Trophoblast cell (in vitro differentiated cells and primary cell): ENCODE results near the gene SRA1.

ENCODE experiments used
- DNase-seq, 2 donors: peaks; one replicate each; pipeline ENCODE4 v3.0.0-alpha.2; 2016
- H2AFZ ChIP-seq: 2 replicates; pipeline ENCODE4 v1.6.1; 2013; ENCODE audit warnings: low read length, moderate library complexity, mild to moderate bottlenecking; ENCODE audit not compliant: insufficient read depth, poor library complexity
- H2AK5ac ChIP-seq: 2 replicates; pipeline ENCODE4 v1.6.1; 2013; ENCODE audit warnings: mild to moderate bottlenecking, low read length
- H2BK120ac ChIP-seq: 2 replicates; pipeline ENCODE4 v1.6.1; 2013; ENCODE audit warnings: low read length, mild to moderate bottlenecking, moderate library complexity; ENCODE audit not compliant: insufficient read depth, poor library complexity
- H2BK12ac ChIP-seq: 2 replicates; pipeline ENCODE4 v1.6.1; 2013; ENCODE audit warnings: mild to moderate bottlenecking, low read length, moderate library complexity
- H2BK5ac ChIP-seq: 2 replicates; pipeline ENCODE4 v1.6.1; 2013; ENCODE audit warnings: low read length, low read depth, moderate library complexity, mild to moderate bottlenecking; ENCODE audit not compliant: poor library complexity
- H3K14ac ChIP-seq: 2 replicates; pipeline ENCODE4 v1.6.1; 2013; ENCODE audit warnings: mild to moderate bottlenecking, low read length
- H3K18ac ChIP-seq: 2 replicates; pipeline ENCODE4 v1.6.1; 2013; ENCODE audit warnings: mild to moderate bottlenecking, low read length
- H3K23ac ChIP-seq: 2 replicates; pipeline ENCODE4 v1.6.1; 2013; ENCODE audit warnings: low read length
- H3K27ac ChIP-seq: 2 replicates; pipeline ENCODE4 v1.5.1; 2013; ENCODE audit warnings: low read depth, mild to moderate bottlenecking, inconsistent platforms, low read length, moderate library complexity
- H3K27me3 ChIP-seq: 2 replicates; pipeline ENCODE4 v1.6.1; 2013; ENCODE audit warnings: inconsistent platforms, mild to moderate bottlenecking, low read length, moderate library complexity; ENCODE audit not compliant: insufficient read depth
- H3K36me3 ChIP-seq, 2 experiments: 1 replicate in 1 of 2; 2 replicates in 1 of 2; pipeline ENCODE4 v1.6.1; 2013; ENCODE audit warnings: low read length in 2 of 2, mild to moderate bottlenecking in 2 of 2, moderate library complexity in 1 of 2; ENCODE audit not compliant: insufficient read depth in 2 of 2, control insufficient read depth in 1 of 2
- H3K4ac ChIP-seq: 2 replicates; pipeline ENCODE4 v1.6.1; 2013; ENCODE audit warnings: low read depth, mild to moderate bottlenecking, low read length, moderate library complexity
- H3K4me1 ChIP-seq, 2 experiments: 1 replicate in 1 of 2; 2 replicates in 1 of 2; pipeline ENCODE4 v1.6.1; 2013; ENCODE audit warnings: low read length in 2 of 2, mild to moderate bottlenecking in 2 of 2, moderate library complexity in 1 of 2; ENCODE audit not compliant: insufficient read depth in 2 of 2, control insufficient read depth in 1 of 2
- H3K4me2 ChIP-seq: 2 replicates; pipeline ENCODE4 v1.6.1; 2013; ENCODE audit warnings: inconsistent platforms, mild to moderate bottlenecking, low read length, moderate library complexity
- H3K4me3 ChIP-seq: 2 replicates; pipeline ENCODE4 v1.5.1; 2013; ENCODE audit warnings: mild to moderate bottlenecking, low read depth, low read length, inconsistent platforms
- H3K79me1 ChIP-seq: one replicate; pipeline ENCODE4 v1.6.1; 2013; ENCODE audit warnings: low read length
- H3K79me2 ChIP-seq: 2 replicates; pipeline ENCODE4 v1.6.1; 2013; ENCODE audit warnings: low read length, mild to moderate bottlenecking; ENCODE audit not compliant: control insufficient read depth, insufficient read depth, poor library complexity
- H3K9ac ChIP-seq: 2 replicates; pipeline ENCODE4 v1.6.1; 2013; ENCODE audit warnings: mild to moderate bottlenecking, low read length
- H3K9me3 ChIP-seq: 2 replicates; pipeline ENCODE4 v1.6.1; 2013; ENCODE audit warnings: low read depth, mild to moderate bottlenecking, control low read depth, inconsistent platforms, low read length; ENCODE audit not compliant: insufficient read depth
- H4K12ac ChIP-seq: 2 replicates; pipeline ENCODE4 v1.6.1; 2013; ENCODE audit warnings: low read depth, mild to moderate bottlenecking, low read length, moderate library complexity
- H4K8ac ChIP-seq: 2 replicates; pipeline ENCODE4 v1.6.1; 2013; ENCODE audit warnings: low read depth, mild to moderate bottlenecking, low read length, moderate library complexity
- H4K91ac ChIP-seq: one replicate; pipeline ENCODE4 v1.6.1; 2013; ENCODE audit warnings: low read depth, mild to moderate bottlenecking, low read length, moderate library complexity
- WGBS: extraction: QIAGEN DNeasy Blood & Tissue Kit; methylation state at CpG from one replicate; pipeline ENCODE4 v1.1.7; 2013; ENCODE audit warnings: missing lambda C conversion rate; ENCODE audit not compliant: insufficient read length, insufficient coverage; ENCODE audit errors: extremely low coverage; 5-methylcytosine and 5-hydroxymethylcytosine counted together

Gene SRA1

GRCh38 chr5:140565780-140566095 lies 8.5 kb upstream of the SRA1 start:
- H3K9me3 ChIP-seq = no peaks in the 10 kb centered on the region
- peak overlapping the region; percentile 85 for H3K4me2 ChIP-seq
- peaks cover 10% of the 10 kb centered on the region for H3K79me2 ChIP-seq
- no peak overlapping the region for H4K8ac ChIP-seq
- H3K27me3 ChIP-seq = no peaks in the 10 kb centered on the region
- H2AFZ ChIP-seq = no peak overlapping the region
- DNase-seq = peak in 1 of 2 donors; percentile 33
- WGBS = no CpG with 5 or more reads among the region's 4 CpGs
- no peak overlapping the region for H3K23ac ChIP-seq
- H2BK12ac ChIP-seq = no peak overlapping the region
- no peak overlapping the region for H2AK5ac ChIP-seq
- no peak overlapping the region for H3K4ac ChIP-seq
- no peak overlapping the region for H2BK120ac ChIP-seq
- H3K36me3 ChIP-seq = peaks cover 25 to 27% of the 10 kb centered on the region in 2 experiments
- H3K4me1 ChIP-seq = peaks cover 7 to 28% of the 10 kb centered on the region in 2 experiments
- no peak overlapping the region for H3K9ac ChIP-seq
- H2BK5ac ChIP-seq = no peak overlapping the region
- no peak overlapping the region for H3K27ac ChIP-seq
- H3K4me3 ChIP-seq = no peak overlapping the region
- H3K18ac ChIP-seq = no peak overlapping the region
- peaks cover 11% of the 10 kb centered on the region for H3K79me1 ChIP-seq
- H3K14ac ChIP-seq = no peak overlapping the region
- H4K91ac ChIP-seq = no peak overlapping the region
- no peak overlapping the region for H4K12ac ChIP-seq

DNA sequence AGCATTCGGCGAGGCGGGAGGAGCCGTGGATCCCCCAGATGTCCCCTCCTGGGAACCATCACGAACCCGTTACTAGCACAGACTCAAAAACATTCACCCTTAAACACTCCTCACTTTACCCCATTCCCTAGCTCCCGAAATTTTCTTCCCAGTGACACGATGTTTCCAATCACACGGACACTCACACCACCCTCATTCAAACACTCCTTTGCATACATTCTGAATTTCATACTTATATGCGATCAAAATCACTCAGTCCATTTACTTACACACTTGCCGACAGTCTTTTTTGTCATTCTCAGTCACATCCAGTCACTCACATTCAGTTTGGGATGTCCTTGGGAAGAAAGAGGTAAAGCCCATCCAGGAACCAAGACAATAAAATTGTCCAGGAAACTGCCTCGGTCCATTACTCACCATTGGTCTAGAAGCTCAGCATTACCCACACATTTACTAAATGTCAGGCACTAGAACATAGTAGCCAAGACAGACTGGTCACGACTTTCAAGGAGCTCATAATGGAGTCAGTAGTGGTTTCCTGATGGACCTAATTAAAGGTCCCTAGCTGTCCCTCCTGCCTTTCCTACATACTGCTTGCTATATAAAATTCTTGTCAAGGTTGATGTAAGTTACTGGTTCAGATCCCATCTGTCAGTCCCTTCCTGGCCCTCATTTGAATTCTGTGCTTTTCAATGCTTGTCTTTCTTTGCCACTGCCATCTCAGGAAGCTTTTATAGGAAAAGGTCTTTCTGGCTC lies 7.9 kb upstream of the SRA1 start:
- DNase-seq = peak in 1 of 2 donors; percentile 20
- H2AFZ ChIP-seq = peak overlapping the region; percentile 93
- no peak overlapping the region for H2BK12ac ChIP-seq
- H4K8ac ChIP-seq = peak overlapping the region; percentile 94
- H3K27me3 ChIP-seq = no peaks in the 10 kb centered on the region
- H3K4me3 ChIP-seq = peak overlapping the region; percentile 88
- H3K9ac ChIP-seq = peak overlapping the region; percentile 93
- H4K12ac ChIP-seq = peak overlapping the region; percentile 97
- no CpG with 5 or more reads among the region's 13 CpGs for WGBS
- peaks cover 10% of the 10 kb centered on the region for H3K79me2 ChIP-seq
- H3K4ac ChIP-seq = peak overlapping the region; percentile 48
- peak overlapping the region; percentile 59 for H2BK120ac ChIP-seq
- H3K14ac ChIP-seq = peak overlapping the region; percentile 76
- H3K18ac ChIP-seq = peak overlapping the region; percentile 84
- peak overlapping the region; percentile 85 for H3K4me2 ChIP-seq
- H3K79me1 ChIP-seq = peaks cover 11% of the 10 kb centered on the region
- H3K27ac ChIP-seq = no peak overlapping the region
- H3K23ac ChIP-seq = no peak overlapping the region
- peak overlapping the region; percentile 51 for H2AK5ac ChIP-seq
- no peaks in the 10 kb centered on the region for H3K9me3 ChIP-seq
- peaks cover 29 to 32% of the 10 kb centered on the region in 2 experiments for H3K36me3 ChIP-seq
- H4K91ac ChIP-seq = peak overlapping the region; percentile 92
- H3K4me1 ChIP-seq = peaks cover 7 to 28% of the 10 kb centered on the region in 2 experiments
- no peak overlapping the region for H2BK5ac ChIP-seq

- Histone ChIP-seq H3K79me2 (peaks cover 10% of the 10 kb centered on the region), H3K4me3 (peak within 1 kb of the TSS; percentile 88), H3K9ac (peak within 1 kb of the TSS; percentile 93), H3K9me3 (no peaks in the 10 kb centered on the region), H2BK5ac (peak within 1 kb of the TSS; percentile 74), H3K79me1 (peaks cover 11% of the 10 kb centered on the region), H2AFZ (peak within 1 kb of the TSS; percentile 93), H3K4me2 (peak within 1 kb of the TSS; percentile 85), H3K23ac (no peak within 1 kb of the TSS), H2AK5ac (peak within 1 kb of the TSS; percentile 51), H3K27me3 (no peaks in the 10 kb centered on the region), H3K18ac (peak within 1 kb of the TSS; percentile 85), H4K8ac (peak within 1 kb of the TSS; percentile 94), H2BK12ac (no peak within 1 kb of the TSS), H4K12ac (peak within 1 kb of the TSS; percentile 97), H2BK120ac (peak within 1 kb of the TSS; percentile 67), H3K4ac (peak within 1 kb of the TSS; percentile 67), H3K4me1 (peaks cover 7 to 28% of the 10 kb centered on the region in 2 experiments), H3K36me3 (peaks cover 30 to 31% of the 10 kb centered on the region in 2 experiments), H3K27ac (peak within 1 kb of the TSS; percentile 61), H4K91ac (peak within 1 kb of the TSS; percentile 92), H3K14ac (peak within 1 kb of the TSS; percentile 89)
- DNase-seq = peak; percentile 98 to 99
- WGBS = no CpG with 5 or more reads among the region's 74 CpGs
Measured at GRCh38 chr5:140564196-140565023, 7.1 kb upstream of the SRA1 start, which contains the start of the genes APBB3 and SLC35A4. TSS of gene APBB3 (minus strand) at chr5:140564598. CDS start at chr5:140564245, 353 bp downstream. TSS of gene SLC35A4 (plus strand) at chr5:140564828. CDS start at chr5:140567170, 2,342 bp downstream.

DNA sequence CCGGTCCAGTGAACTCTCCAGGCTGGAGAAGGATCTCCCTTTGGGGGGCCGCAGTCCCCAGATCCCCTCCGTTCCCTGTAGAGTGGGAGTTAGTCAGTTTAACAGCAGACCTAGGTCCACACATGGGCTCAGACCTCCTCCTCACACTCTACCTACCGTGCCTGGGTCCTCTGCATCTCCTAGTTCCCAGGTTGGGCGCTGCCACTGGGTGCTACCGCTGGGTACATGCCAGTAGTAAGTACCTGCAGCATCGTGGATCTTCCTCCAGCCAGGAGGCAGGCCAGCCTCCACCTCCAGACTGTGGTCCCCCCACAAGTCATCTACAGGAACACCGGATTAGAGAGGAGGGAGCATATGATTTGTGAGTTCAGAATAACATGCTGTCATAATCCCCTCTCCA lies 6.3 kb upstream of the SRA1 start:
- DNase-seq = no peak
- Histone ChIP-seq H4K91ac (peak overlapping the region; percentile 83), H4K8ac (peak overlapping the region; percentile 94), H4K12ac (peak overlapping the region; percentile 25), H3K4ac (no peak overlapping the region), H3K9me3 (no peaks in the 10 kb centered on the region), H2BK12ac (no peak overlapping the region), H3K4me3 (peak overlapping the region; percentile 13), H3K79me2 (peaks cover 10% of the 10 kb centered on the region), H3K27me3 (no peaks in the 10 kb centered on the region), H3K9ac (peak overlapping the region; percentile 20), H2AK5ac (peak overlapping the region; percentile 24), H3K14ac (peak overlapping the region; percentile 89), H3K4me2 (peak overlapping the region; percentile 85), H3K18ac (peak overlapping the region; percentile 16), H3K27ac (no peak overlapping the region), H3K36me3 (peaks cover 30 to 31% of the 10 kb centered on the region in 2 experiments), H2BK120ac (no peak overlapping the region), H2BK5ac (no peak overlapping the region), H3K23ac (no peak overlapping the region), H2AFZ (peak overlapping the region; percentile 4), H3K4me1 (peaks cover 7 to 25% of the 10 kb centered on the region in 2 experiments), H3K79me1 (peaks cover 11% of the 10 kb centered on the region)
- no CpG with 5 or more reads among the region's 8 CpGs for WGBS
